C4-2B (cell line): Measurements from ENCODE around the gene DDA1.
"Not testable (repeated sequence)": the region's sequence is repeated elsewhere in the genome, so short reads cannot be mapped to it uniquely, and the experiment has no call there.

Source experiments
- H3K27ac ChIP-seq: fragments of 450-650 bp; 2 replicates; pipeline ENCODE4 v1.5.1; 2017
- CTCF ChIP-seq: fragments of 450-650 bp; conservative IDR thresholded peaks from 2 replicates; pipeline ENCODE4 v1.5.1; 2017; ENCODE audit warnings: mild to moderate bottlenecking
- ZFX ChIP-seq: fragments of 450-650 bp; IDR thresholded peaks from 2 replicates; pipeline ENCODE4 v1.6.1; 2017

DDA1 gene

DNA sequence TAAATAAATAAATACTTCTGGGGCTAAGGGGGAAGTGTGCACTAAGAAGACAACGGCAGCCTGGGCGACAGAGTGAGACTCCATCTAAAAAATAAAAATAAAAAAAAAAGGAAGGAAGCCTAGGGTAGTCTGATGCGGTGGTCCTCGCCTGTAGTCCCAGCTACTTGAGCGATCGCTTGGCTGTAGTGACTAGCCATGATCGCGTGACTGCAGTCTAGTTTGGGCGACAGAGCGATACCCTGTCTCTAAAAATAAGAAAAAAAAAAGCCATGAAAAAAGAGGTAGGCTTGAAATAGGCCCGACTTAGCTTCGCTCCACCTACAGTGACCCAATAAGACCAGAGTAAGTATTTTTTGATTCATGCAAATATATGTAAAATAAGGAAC, 42.8 kb upstream of the DDA1 start:
- H3K27ac ChIP-seq, result no peak overlapping the region
- TF ChIP-seq ZFX, result no peak
- no peak for TF ChIP-seq CTCF

DNA sequence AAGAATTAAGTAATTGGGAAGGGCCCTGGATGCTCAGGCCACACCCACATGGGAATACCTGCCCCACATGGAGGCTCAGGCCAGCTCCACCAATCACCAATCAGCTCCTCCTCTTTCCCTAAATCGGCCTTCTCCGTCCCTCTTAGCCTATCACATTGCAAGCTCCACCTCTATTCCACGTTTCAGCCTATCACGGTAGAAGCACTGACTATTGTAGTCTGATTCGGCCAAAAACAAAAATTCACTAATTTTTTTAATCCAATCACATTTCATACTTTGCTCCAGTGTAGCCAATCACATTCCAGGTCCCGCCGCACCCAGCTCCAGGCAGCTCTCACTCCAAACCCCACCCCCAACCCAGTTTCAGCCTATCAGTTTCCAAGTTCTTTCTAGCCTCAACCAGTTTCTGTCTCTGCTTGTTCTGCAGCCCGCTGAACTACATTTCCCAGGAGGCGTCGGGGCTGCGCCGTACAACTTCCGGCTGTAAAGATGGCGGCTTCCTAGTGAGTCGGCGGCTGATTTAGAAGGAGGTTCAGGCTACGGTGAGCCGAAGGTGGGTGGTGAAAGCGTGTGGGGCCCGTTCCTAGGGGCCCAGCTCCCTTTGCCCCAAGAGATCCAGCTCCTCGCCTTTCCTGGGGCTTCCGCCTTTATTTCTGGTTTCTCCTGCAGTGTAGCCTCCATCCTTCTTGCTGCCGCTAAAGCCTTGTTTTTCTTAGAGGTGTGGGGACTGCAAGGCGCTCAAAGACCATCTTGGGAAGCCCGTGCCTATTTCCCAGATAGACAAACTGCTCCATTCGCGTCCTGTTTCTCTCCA, 42.2 kb upstream of the DDA1 start, which contains the start of gene BABAM1:
BABAM1 (plus strand) TSS at position 469 of the 814 bp plus-strand sequence. CDS start 1,364 bp downstream, outside the sequence.
- peak within 1 kb of the TSS; percentile 73 for H3K27ac ChIP-seq
- TF ChIP-seq ZFX, result no peak
- TF ChIP-seq CTCF, result no peak

- TF ChIP-seq CTCF (no peak), ZFX (no peak)
- H3K27ac ChIP-seq, result peak overlapping the region; percentile 73; the same call in 1 of the 2 replicates
Observed at GRCh38 chr19:17268754-17269153, 40.6 kb upstream of the DDA1 start.

- not testable (repeated sequence) for H3K27ac ChIP-seq
Observed at GRCh38 chr19:17274892-17275291, 34.5 kb upstream of the DDA1 start.

DNA sequence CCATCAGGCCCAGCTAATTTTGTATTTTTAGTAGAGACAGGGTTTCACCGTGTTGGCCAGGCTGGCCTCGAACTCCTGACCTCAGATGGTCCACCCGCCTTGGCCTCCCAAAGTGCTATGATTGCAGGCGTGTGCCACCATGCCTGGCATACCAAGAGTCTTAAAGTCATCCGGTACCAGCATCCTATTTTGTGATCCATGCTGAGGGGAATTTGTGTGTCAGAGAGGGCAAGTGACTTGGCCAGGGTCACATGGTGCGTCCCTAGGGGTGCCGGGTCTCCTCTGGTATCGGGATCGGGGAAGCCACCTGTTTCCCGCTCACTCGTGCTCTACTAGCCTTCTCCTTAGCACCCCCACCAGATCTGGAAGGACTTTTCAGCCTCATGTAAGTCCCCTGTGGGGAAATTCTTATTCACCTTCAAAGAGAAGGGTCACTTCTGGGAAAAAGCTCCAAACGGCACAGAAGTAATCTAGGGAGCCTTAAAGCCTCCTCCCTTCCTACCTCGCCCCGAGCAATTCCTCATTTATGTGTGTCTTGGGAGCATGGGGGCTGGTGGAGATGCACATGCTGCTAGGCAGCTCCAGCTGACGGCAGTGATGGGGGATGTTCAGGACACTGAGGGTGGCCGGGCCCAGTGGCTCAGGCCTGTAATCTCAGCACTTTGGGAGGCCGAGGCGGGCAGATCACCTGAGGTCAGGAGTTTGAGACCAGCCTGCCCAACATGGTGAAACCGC, 33.8 kb upstream of the DDA1 start:
- TF ChIP-seq CTCF, result no peak
- TF ChIP-seq ZFX, result no peak
- H3K27ac ChIP-seq, result no peak overlapping the region

DNA sequence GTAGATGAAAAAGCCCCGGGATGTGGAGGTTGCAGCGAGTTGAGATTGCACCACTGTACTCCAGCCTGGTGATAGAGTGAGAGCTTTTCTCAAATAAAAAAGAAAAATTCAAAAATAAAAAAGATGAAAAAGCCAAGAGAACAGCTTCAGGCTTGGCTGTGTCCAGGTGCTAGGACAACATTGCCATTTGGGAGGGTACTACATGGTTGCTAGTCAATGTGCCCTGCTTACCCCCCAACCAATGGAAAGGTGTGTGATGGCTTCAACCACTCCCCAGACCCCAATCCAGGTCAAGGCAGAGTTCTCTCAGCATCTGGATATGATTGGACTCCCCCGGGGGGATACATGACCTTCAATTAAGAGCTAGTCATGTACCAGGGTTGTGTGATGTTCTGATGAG, 29.9 kb upstream of the DDA1 start:
- H3K27ac ChIP-seq, result no peak overlapping the region
- TF ChIP-seq CTCF (no peak), ZFX (no peak)

- TF ChIP-seq CTCF (no peak), ZFX (no peak)
- H3K27ac ChIP-seq, result peak within 1 kb of the TSS; percentile 59
Observed at GRCh38 chr19:17281391-17282304, 27.7 kb upstream of the DDA1 start, which contains the start of gene ANKLE1. TSS of gene ANKLE1 (plus strand) at chr19:17281901. CDS start at chr19:17281921, 20 bp downstream.
